T-helper 1 cell treated with Interleukin-12 subunit alpha and Interleukin-12 subunit beta and Interleukin-4 antibody, amounts not matched to agents 30 μg/mL and 1 μg/mL, for 36 hours (primary cell): Measurements from ENCODE around the gene KLF5.
"Not testable (repeated sequence)": the region's sequence is repeated elsewhere in the genome, so short reads cannot be mapped to it uniquely, and the experiment has no call there.

Experiments
- H3K27ac Mint-ChIP-seq: one replicate; pipeline ENCODE4 v1.8.0; 2021; ENCODE audit warnings: mild to moderate bottlenecking, mixed read lengths
- H3K27me3 Mint-ChIP-seq: one replicate; pipeline ENCODE4 v1.8.0; 2021; ENCODE audit warnings: low read depth, mixed read lengths
- H3K36me3 Mint-ChIP-seq: one replicate; pipeline ENCODE4 v1.8.0; 2021; ENCODE audit warnings: low read depth, mixed read lengths
- H3K4me1 Mint-ChIP-seq: one replicate; pipeline ENCODE4 v1.8.0; 2021; ENCODE audit warnings: low read depth, mixed read lengths
- H3K4me3 Mint-ChIP-seq: one replicate; pipeline ENCODE4 v1.8.0; 2021; ENCODE audit warnings: mild to moderate bottlenecking, moderate library complexity, mixed read lengths
- H3K9me3 Mint-ChIP-seq: one replicate; pipeline ENCODE4 v1.8.0; 2021; ENCODE audit warnings: mixed read lengths

KLF5 gene

GRCh38 chr13:73058736-73059459, at the start of gene KLF5:
KLF5 (plus strand) TSS chr13:73059005; CDS start chr13:73059328, 323 bp downstream.
- Mint-ChIP-seq H3K27me3 (peaks cover 63% of the 10 kb centered on the region), H3K4me3 (peak within 1 kb of the TSS; percentile 92), H3K4me1 (peaks cover 20% of the 10 kb centered on the region), H3K36me3 (peaks cover 9% of the 10 kb centered on the region), H3K9me3 (no peaks in the 10 kb centered on the region), H3K27ac (peak within 1 kb of the TSS; percentile 77)

DNA sequence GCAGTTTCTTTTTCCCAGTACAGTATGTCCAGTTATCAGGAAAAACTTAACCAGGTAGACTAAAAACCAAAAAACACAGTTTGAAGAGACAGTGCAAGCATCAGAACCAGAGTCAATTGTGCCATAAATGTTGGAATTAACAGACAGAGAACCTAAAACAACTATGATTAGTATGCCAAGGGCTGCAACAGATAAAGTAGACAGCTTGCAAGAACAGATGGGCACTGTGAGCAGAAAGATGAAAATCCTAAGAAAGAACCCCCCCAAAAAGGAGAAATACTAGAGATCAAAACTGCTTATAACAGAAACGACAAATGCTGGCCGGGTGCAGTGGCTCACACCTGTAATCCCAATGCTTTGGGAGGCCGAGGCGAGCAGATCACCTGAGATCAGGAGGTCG, 47.1 kb upstream of the KLF5 start:
- H3K9me3 Mint-ChIP-seq, result no peaks in the 10 kb centered on the region
- H3K27ac Mint-ChIP-seq, result no peak overlapping the region
- H3K4me1 Mint-ChIP-seq, result no peaks in the 10 kb centered on the region
- H3K36me3 Mint-ChIP-seq, result peaks cover 2% of the 10 kb centered on the region
- H3K27me3 Mint-ChIP-seq, result no peaks in the 10 kb centered on the region
- H3K4me3 Mint-ChIP-seq, result no peak overlapping the region

- Mint-ChIP-seq H3K4me3 (no peak overlapping the region), H3K36me3 (peaks cover 3% of the 10 kb centered on the region), H3K27me3 (no peaks in the 10 kb centered on the region), H3K27ac (no peak overlapping the region), H3K4me1 (no peaks in the 10 kb centered on the region), H3K9me3 (no peaks in the 10 kb centered on the region)
These were observed 43.0 kb upstream of the KLF5 start for GRCh38 chr13:73015805-73016204.

DNA sequence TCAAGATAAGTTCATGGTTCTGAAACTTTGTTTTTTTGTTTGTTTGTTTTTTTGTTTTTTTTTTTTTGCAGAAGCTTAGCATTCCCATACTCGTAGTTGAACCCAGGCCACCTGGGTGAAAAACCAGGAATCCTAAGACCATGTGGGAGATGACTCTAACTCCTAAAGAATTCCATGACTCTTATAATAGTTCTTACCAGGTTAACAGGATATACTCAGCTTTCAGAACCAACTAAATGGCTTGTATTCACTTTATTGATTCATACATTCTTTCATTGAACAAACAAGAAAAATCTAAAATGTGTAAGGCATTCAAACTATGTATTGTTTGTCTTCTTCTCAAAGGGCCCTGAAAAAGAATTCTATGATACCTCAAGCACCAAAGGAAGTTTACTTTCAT, 40.5 kb upstream of the KLF5 start:
- no peaks in the 10 kb centered on the region for H3K27me3 Mint-ChIP-seq
- H3K4me3 Mint-ChIP-seq, result no peak overlapping the region
- no peak overlapping the region for H3K27ac Mint-ChIP-seq
- H3K9me3 Mint-ChIP-seq, result no peaks in the 10 kb centered on the region
- H3K4me1 Mint-ChIP-seq, result no peaks in the 10 kb centered on the region
- H3K36me3 Mint-ChIP-seq, result peaks cover 3% of the 10 kb centered on the region

- Mint-ChIP-seq H3K27ac (no peak overlapping the region), H3K36me3 (no peaks in the 10 kb centered on the region)
These were observed 33.4 kb upstream of the KLF5 start for GRCh38 chr13:73025217-73026012.

DNA sequence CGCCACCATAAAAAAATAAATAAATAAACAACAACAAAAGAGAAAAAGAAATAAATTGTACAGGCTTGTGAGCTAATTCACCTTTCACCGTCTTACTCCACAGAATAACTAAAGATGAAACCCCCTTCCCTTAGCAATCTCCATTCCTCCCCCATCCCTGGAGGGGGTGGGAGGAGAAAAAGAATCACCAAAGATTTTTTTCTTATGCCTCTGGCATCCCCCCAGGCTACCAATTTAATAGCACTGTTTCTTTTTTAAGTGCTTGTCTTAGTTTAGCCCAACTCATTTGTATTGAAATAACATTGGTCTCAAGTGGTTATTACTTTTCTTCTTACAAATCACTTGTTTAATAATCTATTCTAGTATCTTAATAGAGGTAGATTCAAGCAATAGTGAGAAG, 23.9 kb upstream of the KLF5 start:
- Mint-ChIP-seq H3K4me3 (no peak overlapping the region), H3K9me3 (no peaks in the 10 kb centered on the region), H3K27me3 (no peaks in the 10 kb centered on the region), H3K36me3 (no peaks in the 10 kb centered on the region), H3K27ac (no peak overlapping the region), H3K4me1 (no peaks in the 10 kb centered on the region)

More at GRCh38 chr13:73025217-73026012, 33.4 kb upstream of the KLF5 start:
- Mint-ChIP-seq H3K27me3 (no peaks in the 10 kb centered on the region), H3K4me3 (no peak overlapping the region), H3K9me3 (no peaks in the 10 kb centered on the region), H3K4me1 (peaks cover 5% of the 10 kb centered on the region)

DNA sequence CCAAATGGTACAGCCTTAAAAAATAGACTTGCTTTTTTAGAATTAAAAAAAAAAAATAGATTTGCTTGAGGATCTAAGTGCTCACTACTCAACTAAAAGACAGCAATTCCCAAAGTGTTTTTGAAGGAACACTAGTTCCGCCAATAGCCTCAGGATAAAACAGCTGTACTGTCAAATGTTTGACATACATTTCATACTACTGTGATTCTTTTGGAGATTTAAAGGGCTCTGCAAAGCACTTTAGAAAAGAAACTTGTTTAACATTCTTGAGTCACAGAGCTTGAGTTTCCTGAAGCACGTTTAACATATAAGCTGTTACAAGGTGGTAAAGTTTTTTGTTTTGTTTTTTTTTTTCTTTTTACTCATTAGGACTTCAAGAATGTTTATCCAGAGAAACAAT, 23.1 kb upstream of the KLF5 start:
- Mint-ChIP-seq H3K4me1 (no peaks in the 10 kb centered on the region), H3K9me3 (no peaks in the 10 kb centered on the region), H3K4me3 (no peak overlapping the region), H3K36me3 (no peaks in the 10 kb centered on the region), H3K27ac (no peak overlapping the region), H3K27me3 (no peaks in the 10 kb centered on the region)

DNA sequence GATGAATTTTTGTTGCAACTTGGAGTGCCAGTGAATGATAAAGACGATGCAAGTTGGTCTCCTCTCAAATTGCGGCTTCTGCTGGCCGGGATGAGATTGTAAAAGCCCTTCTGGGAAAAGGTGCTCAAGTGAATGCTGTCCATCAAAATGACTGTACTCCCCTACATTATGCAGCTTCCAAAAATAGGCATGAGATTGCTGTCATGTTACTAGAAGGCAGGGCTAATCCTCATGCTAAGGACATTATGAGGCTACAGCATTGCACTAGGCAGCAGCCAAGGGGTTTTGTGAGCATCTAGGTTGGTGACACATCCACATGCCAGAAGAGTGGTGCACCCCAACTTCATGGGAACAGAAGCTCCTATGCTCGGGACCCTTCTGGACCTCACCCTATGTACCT, 22.2 kb upstream of the KLF5 start:
- Mint-ChIP-seq H3K27me3 (no peaks in the 10 kb centered on the region), H3K4me1 (no peaks in the 10 kb centered on the region), H3K36me3 (no peaks in the 10 kb centered on the region), H3K9me3 (no peaks in the 10 kb centered on the region), H3K4me3 (no peak overlapping the region), H3K27ac (no peak overlapping the region)

GRCh38 chr13:73038064-73038463, 20.7 kb upstream of the KLF5 start:
- H3K27ac Mint-ChIP-seq, result no peak overlapping the region
- H3K27me3 Mint-ChIP-seq, result no peaks in the 10 kb centered on the region
- H3K36me3 Mint-ChIP-seq, result no peaks in the 10 kb centered on the region
- no peak overlapping the region for H3K4me3 Mint-ChIP-seq
- H3K4me1 Mint-ChIP-seq, result no peaks in the 10 kb centered on the region
- H3K9me3 Mint-ChIP-seq, result no peaks in the 10 kb centered on the region

- no peaks in the 10 kb centered on the region for H3K27me3 Mint-ChIP-seq
- H3K4me3 Mint-ChIP-seq, result no peak overlapping the region
- H3K36me3 Mint-ChIP-seq, result no peaks in the 10 kb centered on the region
- no peaks in the 10 kb centered on the region for H3K4me1 Mint-ChIP-seq
- no peaks in the 10 kb centered on the region for H3K9me3 Mint-ChIP-seq
- no peak overlapping the region for H3K27ac Mint-ChIP-seq
These were observed 19.4 kb upstream of the KLF5 start for GRCh38 chr13:73039201-73040108.

DNA sequence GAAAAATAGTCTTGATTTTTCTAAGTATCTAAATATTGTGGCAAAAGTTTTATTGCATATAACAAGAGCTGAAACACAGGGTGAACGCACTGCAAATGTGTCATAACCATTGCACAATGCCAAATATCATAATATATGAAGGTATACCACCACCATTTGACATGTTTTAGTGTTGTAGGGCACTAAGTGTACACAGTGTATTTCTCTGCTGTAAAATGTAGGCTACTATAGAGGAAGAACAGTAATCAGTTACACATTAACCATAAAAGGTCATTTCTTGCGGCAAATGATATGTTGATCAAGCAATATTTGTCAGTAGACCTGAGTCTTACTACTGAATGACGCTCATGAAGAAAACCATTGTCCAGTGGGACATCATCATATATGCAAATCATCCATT, 18.3 kb upstream of the KLF5 start:
- Mint-ChIP-seq H3K4me1 (no peaks in the 10 kb centered on the region), H3K4me3 (no peak overlapping the region)

GRCh38 chr13:73040968-73041596, 17.7 kb upstream of the KLF5 start:
- Mint-ChIP-seq H3K4me3 (no peak overlapping the region), H3K36me3 (no peaks in the 10 kb centered on the region), H3K27ac (no peak overlapping the region), H3K9me3 (no peaks in the 10 kb centered on the region), H3K27me3 (no peaks in the 10 kb centered on the region), H3K4me1 (no peaks in the 10 kb centered on the region)

More for the DNA sequence above, 18.3 kb upstream of the KLF5 start:
- H3K36me3 Mint-ChIP-seq, result no peaks in the 10 kb centered on the region
- H3K27me3 Mint-ChIP-seq, result no peaks in the 10 kb centered on the region
- H3K9me3 Mint-ChIP-seq, result no peaks in the 10 kb centered on the region
- no peak overlapping the region for H3K27ac Mint-ChIP-seq

- Mint-ChIP-seq H3K9me3 (no peaks in the 10 kb centered on the region), H3K27ac (no peak overlapping the region), H3K27me3 (no peaks in the 10 kb centered on the region), H3K4me3 (no peak overlapping the region), H3K4me1 (no peaks in the 10 kb centered on the region), H3K36me3 (no peaks in the 10 kb centered on the region)
These were observed 13.8 kb upstream of the KLF5 start for GRCh38 chr13:73045031-73045430.

- H3K36me3 Mint-ChIP-seq, H3K4me3 Mint-ChIP-seq, H3K4me1 Mint-ChIP-seq, H3K27ac Mint-ChIP-seq, H3K9me3 Mint-ChIP-seq, H3K27me3 Mint-ChIP-seq: not testable (repeated sequence)
These were observed 10.2 kb upstream of the KLF5 start for GRCh38 chr13:73048615-73049014.
